Epithelial cell of proximal tubule (primary cell): ENCODE data around the gene PSMB11. TPM values are rescaled to one million over a fixed set of nuclear protein-coding genes. Genes with fewer than 3 reads are reported as not detected.

Experiments
- DNase-seq: peaks from one replicate; pipeline ENCODE4 v3.0.0-alpha.2; 2011; ENCODE audit warnings: low read depth
- H3K4me3 ChIP-seq: 2 replicates; pipeline ENCODE4 v1.5.1; 2011; ENCODE audit warnings: low read depth, mild to moderate bottlenecking, low read length
- total RNA-seq: library from RNA; depleted of rRNA; stranded (reverse); fragments of >200 nt; gene quantifications from 2 replicates; pipeline ENCODE4 v1.2.3, GENCODE V29; 2015
- TF ChIP-seq, protein P1 (sequence below): conservative IDR thresholded peaks from 2 replicates; pipeline ENCODE4 v1.5.1; 2012; ENCODE audit warnings: low read depth, mild to moderate bottlenecking, low read length

The PSMB11 gene
- total RNA-seq, 1 donor from 2014 or later = not detected

- TF ChIP-seq, protein P1, sequence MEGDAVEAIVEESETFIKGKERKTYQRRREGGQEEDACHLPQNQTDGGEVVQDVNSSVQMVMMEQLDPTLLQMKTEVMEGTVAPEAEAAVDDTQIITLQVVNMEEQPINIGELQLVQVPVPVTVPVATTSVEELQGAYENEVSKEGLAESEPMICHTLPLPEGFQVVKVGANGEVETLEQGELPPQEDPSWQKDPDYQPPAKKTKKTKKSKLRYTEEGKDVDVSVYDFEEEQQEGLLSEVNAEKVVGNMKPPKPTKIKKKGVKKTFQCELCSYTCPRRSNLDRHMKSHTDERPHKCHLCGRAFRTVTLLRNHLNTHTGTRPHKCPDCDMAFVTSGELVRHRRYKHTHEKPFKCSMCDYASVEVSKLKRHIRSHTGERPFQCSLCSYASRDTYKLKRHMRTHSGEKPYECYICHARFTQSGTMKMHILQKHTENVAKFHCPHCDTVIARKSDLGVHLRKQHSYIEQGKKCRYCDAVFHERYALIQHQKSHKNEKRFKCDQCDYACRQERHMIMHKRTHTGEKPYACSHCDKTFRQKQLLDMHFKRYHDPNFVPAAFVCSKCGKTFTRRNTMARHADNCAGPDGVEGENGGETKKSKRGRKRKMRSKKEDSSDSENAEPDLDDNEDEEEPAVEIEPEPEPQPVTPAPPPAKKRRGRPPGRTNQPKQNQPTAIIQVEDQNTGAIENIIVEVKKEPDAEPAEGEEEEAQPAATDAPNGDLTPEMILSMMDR = no peak
- H3K4me3 ChIP-seq = no peak overlapping the region
- DNase-seq = no peak
Measured at GRCh38 chr14:23024612-23025075, 17.4 kb upstream of the PSMB11 start.

- TF ChIP-seq, protein P1 = no peak
- no peak for DNase-seq
- no peak overlapping the region for H3K4me3 ChIP-seq
Measured at GRCh38 chr14:23025151-23025814, 16.7 kb upstream of the PSMB11 start.

GRCh38 chr14:23028799-23029198 is 13.2 kb upstream of the PSMB11 start:
- DNase-seq = no peak
- TF ChIP-seq, protein P1 = no peak
- H3K4me3 ChIP-seq = no peak overlapping the region

DNA sequence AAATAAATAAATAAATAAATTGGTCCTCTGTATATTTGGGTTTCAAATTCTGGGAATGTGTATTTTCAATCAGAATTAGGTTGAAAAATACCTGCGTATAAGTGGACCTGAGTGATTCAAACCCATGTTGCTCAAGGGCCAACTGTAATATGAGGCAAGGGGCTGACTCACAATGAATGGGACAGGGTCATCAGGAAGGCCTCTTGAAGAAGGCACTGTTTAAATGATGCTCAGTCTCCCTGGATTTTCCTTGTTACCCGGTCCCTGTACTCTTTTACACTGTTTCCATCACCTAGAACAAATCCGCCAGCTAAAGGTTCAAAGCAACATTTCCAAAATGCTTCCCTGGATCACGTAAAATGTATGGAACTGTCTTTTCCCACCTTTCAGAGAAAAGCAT is 11.1 kb upstream of the PSMB11 start:
- no peak overlapping the region for H3K4me3 ChIP-seq
- TF ChIP-seq, protein P1 = no peak
- no peak for DNase-seq

GRCh38 chr14:23033251-23033727 is 8.7 kb upstream of the PSMB11 start:
- no peak for DNase-seq
- peak overlapping the region; percentile 88 for H3K4me3 ChIP-seq
- TF ChIP-seq, protein P1 = no peak

DNA sequence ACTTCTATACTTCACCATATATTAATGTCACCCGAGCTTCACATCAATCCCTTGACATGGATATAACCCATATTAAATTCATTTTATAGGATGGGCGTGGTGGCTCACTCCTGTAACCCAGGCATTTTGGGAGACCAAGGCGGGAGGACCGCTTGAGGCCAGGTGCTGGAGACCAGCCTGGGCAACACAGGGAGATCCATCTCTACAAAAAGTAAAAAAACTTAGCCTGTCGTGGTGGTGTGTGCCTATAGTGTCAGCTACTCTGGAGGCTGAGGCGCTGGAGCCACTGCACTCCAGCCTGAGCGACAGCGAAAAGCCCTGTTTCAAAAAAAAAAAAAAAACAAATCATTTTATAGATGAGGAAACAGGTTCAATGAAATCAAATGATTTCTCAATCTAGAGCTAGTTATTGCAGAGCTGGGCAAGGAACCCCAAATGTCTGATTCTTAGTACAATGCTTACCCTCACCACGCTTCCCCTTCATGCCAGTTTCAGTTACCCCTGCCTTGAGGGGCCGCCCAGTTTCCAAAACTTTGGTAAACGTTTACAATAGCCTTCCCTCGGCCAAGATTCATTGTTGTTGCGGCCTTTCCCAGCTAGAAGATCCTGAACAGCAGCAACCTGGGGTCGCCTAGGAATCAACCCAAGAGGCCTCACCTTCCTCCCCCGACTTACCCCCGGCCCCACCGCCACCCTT is 8.1 kb upstream of the PSMB11 start:
- peak overlapping the region; percentile 88 for H3K4me3 ChIP-seq
- TF ChIP-seq, protein P1 = no peak
- DNase-seq = no peak
